ENCODE data around the gene BSND. TPM values are rescaled to one million over a fixed set of nuclear protein-coding genes. Genes with fewer than 3 reads are reported as not detected.

Gene BSND
- total and polyA plus RNA-seq, 9 of the 15 experiments (the other 6 are each of a cell fraction or from before 2014, with no cell fraction given): not detected

- TF ChIP-seq CHD7 (IDR thresholded peaks at IDR 0.05; ENCODE audit: low read depth, low read length): no peak
These were observed 48.7 kb upstream of the BSND start (continued) for GRCh38 chr1:54950006-54950368.
